MCF 10A (cell line): ENCODE measurements around the gene MARVELD1. TPM values are rescaled to one million over a fixed set of nuclear protein-coding genes. Genes with fewer than 3 reads are reported as not detected.

Source experiments
- BruUV-seq: library from RNA; stranded (reverse); fragments of 400-500 nt; replicated peaks from 2 replicates; lab custom pipeline; 2021; lab: Mats Ljungman, UMichigan
- CTCF ChIA-PET: fragments of 300-600 bp; sonication (Branson Sonifier 250); formaldehyde crosslinking; extraction: SDS; loops from one replicate; lab custom pipeline; 2021; ENCODE audit warnings: antibody characterized with exemption, inconsistent platforms; lab: Yijun Ruan, JAX
- POLR2A ChIA-PET: fragments of 300-600, 350-650 bp; sonication (Branson Sonifier 250); formaldehyde crosslinking; extraction: SDS; loops from one replicate; lab custom pipeline; 2020; ENCODE audit warnings: antibody characterized with exemption, inconsistent platforms; lab: Yijun Ruan, JAX
- DNase-seq: peaks from one replicate; pipeline ENCODE4 v3.0.0-alpha.2; 2018; ENCODE audit not compliant: unreplicated experiment
- H3K27ac Mint-ChIP-seq: one replicate; pipeline ENCODE4 v1.8.0; 2022; ENCODE audit warnings: mild to moderate bottlenecking, low read depth, mixed read lengths; ENCODE audit not compliant: unreplicated experiment
- H3K27me3 Mint-ChIP-seq: one replicate; pipeline ENCODE4 v1.8.0; 2022; ENCODE audit warnings: mixed read lengths; ENCODE audit not compliant: insufficient read depth, unreplicated experiment
- H3K36me3 Mint-ChIP-seq: one replicate; pipeline ENCODE4 v1.8.0; 2022; ENCODE audit warnings: mild to moderate bottlenecking, moderate library complexity, mixed read lengths; ENCODE audit not compliant: insufficient read depth, unreplicated experiment
- H3K4me1 Mint-ChIP-seq: one replicate; pipeline ENCODE4 v1.8.0; 2022; ENCODE audit warnings: mixed read lengths; ENCODE audit not compliant: insufficient read depth, unreplicated experiment
- H3K4me3 Mint-ChIP-seq: one replicate; pipeline ENCODE4 v1.8.0; 2022; ENCODE audit warnings: mild to moderate bottlenecking, moderate library complexity, mixed read lengths; ENCODE audit not compliant: unreplicated experiment
- H3K9me3 Mint-ChIP-seq: one replicate; pipeline ENCODE4 v1.8.0; 2022; ENCODE audit warnings: mixed read lengths; ENCODE audit not compliant: unreplicated experiment
- intact Hi-C: fragments of 100-400 bp; cut with micrococcal nuclease; formaldehyde crosslinking; loops from 2 replicates; pipeline ENCODE4 v1.14.1; 2022
- total RNA-seq: library from RNA; stranded (reverse); gene quantifications from 2 replicates; pipeline ENCODE4 v1.2.3, GENCODE V29; 2022
- TF ChIP-seq, protein P1 (sequence below): fragments of 200-600 bp; IDR thresholded peaks from one replicate; pipeline ENCODE4 v1.8.0; 2022; ENCODE audit warnings: antibody characterized with exemption, mild to moderate bottlenecking; ENCODE audit not compliant: unreplicated experiment

MARVELD1 gene
- total RNA-seq, 1 experiment from 2014 or later: 54.9 TPM

DNA sequence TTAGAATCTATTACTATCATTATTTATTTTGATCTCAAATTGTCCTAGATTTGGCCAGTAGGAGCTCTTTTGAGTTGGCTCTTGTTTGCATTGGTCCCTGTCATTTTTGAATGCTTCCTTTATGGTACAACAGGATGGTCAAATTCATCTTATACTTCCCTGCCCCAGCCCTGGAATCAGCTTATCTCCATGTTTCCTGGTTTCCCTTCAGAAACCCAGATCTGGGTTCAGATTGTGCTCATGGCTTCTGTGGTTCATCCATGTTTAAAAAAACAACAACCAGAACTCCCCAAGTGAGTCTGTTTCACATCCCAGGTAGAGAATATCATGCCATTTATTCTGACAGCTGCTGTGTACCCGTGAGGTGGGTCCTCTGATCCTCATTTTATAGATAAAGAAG, 34.0 kb downstream of the MARVELD1 start:
- DNase-seq: no peak
- intact Hi-C loops: no loop called here
- POLR2A ChIA-PET: interaction anchor here (0.7 to 1.1 kb wide), 2 partner anchors 11 to 113 kb away, joined by 3 to 5 read pairs; partner anchors contain the start of gene ZFYVE27
- CTCF ChIA-PET: interaction anchor here (0.7 to 2.1 kb wide), 7 partner anchors 12 to 122 kb away, joined by 3 to 10 read pairs (median 5); no protein-coding TSS in a partner anchor
- Mint-ChIP-seq H3K36me3 (peaks cover 67% of the 10 kb centered on the region), H3K4me3 (no peak overlapping the region), H3K4me1 (peaks cover 11% of the 10 kb centered on the region), H3K27me3 (no peaks in the 10 kb centered on the region), H3K27ac (no peak overlapping the region), H3K9me3 (no peaks in the 10 kb centered on the region)
- TF ChIP-seq, protein P1, sequence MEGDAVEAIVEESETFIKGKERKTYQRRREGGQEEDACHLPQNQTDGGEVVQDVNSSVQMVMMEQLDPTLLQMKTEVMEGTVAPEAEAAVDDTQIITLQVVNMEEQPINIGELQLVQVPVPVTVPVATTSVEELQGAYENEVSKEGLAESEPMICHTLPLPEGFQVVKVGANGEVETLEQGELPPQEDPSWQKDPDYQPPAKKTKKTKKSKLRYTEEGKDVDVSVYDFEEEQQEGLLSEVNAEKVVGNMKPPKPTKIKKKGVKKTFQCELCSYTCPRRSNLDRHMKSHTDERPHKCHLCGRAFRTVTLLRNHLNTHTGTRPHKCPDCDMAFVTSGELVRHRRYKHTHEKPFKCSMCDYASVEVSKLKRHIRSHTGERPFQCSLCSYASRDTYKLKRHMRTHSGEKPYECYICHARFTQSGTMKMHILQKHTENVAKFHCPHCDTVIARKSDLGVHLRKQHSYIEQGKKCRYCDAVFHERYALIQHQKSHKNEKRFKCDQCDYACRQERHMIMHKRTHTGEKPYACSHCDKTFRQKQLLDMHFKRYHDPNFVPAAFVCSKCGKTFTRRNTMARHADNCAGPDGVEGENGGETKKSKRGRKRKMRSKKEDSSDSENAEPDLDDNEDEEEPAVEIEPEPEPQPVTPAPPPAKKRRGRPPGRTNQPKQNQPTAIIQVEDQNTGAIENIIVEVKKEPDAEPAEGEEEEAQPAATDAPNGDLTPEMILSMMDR: no peak
- no TSS peak for BruUV-seq

DNA sequence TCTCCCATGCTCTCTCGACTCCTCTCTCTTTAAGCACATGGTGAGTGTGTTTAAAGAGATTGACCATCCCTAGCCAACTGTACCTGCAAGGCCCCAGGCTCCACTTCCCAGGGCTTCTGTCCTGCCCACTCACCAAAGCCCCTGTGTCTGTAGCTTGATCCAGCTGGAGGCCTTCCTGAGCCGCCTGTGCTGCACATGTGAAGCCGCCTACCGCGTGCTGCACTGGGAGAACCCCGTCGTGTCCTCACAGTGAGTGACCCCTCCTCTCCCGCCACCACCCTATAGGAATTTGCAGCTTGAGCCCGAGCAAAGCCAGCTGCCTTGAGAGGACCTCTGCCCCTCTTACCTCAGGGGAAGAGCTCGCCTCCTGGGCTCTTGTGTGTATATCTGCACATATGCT, 34.6 kb downstream of the MARVELD1 start:
- BruUV-seq: no TSS peak
- H3K4me3 Mint-ChIP-seq: no peak overlapping the region
- H3K36me3 Mint-ChIP-seq: peaks cover 73% of the 10 kb centered on the region
- no peak overlapping the region for H3K27ac Mint-ChIP-seq
- intact Hi-C loops: no loop called here
- peaks cover 5% of the 10 kb centered on the region for H3K4me1 Mint-ChIP-seq
- DNase-seq: no peak
- no peaks in the 10 kb centered on the region for H3K27me3 Mint-ChIP-seq
- ChIA-PET CTCF (interaction anchor here (1.4 to 3.3 kb wide), 6 partner anchors 12 to 46 kb away, joined by 3 to 13 read pairs (median 7); no protein-coding TSS in a partner anchor), POLR2A (interaction anchor here (0.9 kb wide), 1 partner anchor 138 kb away, joined by 3 read pairs; no protein-coding TSS in a partner anchor)
- H3K9me3 Mint-ChIP-seq: no peaks in the 10 kb centered on the region
- TF ChIP-seq, protein P1: no peak

GRCh38 chr10:97752956-97753355, 39.4 kb downstream of the MARVELD1 start:
- TF ChIP-seq, protein P1: no peak
- no peak overlapping the region for H3K4me3 Mint-ChIP-seq
- intact Hi-C loops: no loop called here
- BruUV-seq: no TSS peak
- H3K9me3 Mint-ChIP-seq: no peaks in the 10 kb centered on the region
- H3K36me3 Mint-ChIP-seq: peaks cover 76% of the 10 kb centered on the region
- H3K27me3 Mint-ChIP-seq: no peaks in the 10 kb centered on the region
- H3K27ac Mint-ChIP-seq: no peak overlapping the region
- POLR2A ChIA-PET: interaction anchor here (1.3 kb wide), 1 partner anchor 10 kb away, joined by 3 read pairs; no protein-coding TSS in a partner anchor
- no peak for DNase-seq
- no peaks in the 10 kb centered on the region for H3K4me1 Mint-ChIP-seq
- CTCF ChIA-PET: interaction anchor here (0.7 to 3.8 kb wide), 4 partner anchors 39 to 116 kb away, joined by 3 to 16 read pairs (median 6); no protein-coding TSS in a partner anchor

DNA sequence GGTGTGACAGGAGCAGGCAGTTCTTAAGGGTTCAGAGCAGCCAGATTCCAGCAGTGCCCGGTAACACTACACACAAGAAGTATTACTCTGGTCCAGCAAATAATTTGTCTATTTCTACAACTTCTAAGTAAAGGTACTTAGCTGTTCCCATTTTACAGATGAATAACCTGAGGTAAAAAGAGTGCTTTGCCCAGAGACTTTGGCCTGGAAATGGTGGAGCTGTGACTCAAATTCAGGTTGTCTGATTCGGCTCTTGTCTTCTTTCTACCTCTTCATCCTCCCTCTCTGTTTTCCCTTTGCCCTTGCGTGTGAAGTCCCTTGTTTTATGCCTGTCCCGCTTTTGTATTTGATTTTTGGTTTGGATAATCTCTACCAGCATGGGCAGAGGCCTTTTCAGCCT, 41.2 kb downstream of the MARVELD1 start:
- H3K9me3 Mint-ChIP-seq: no peaks in the 10 kb centered on the region
- ChIA-PET CTCF (interaction anchor here (0.6 to 2.7 kb wide), 5 partner anchors 11 to 220 kb away, joined by 3 to 14 read pairs (median 3); no protein-coding TSS in a partner anchor), POLR2A (interaction anchor here (0.7 kb wide), 1 partner anchor 77 kb away, joined by 3 read pairs; no protein-coding TSS in a partner anchor)

More for the DNA sequence above, 41.2 kb downstream of the MARVELD1 start:
- TF ChIP-seq, protein P1: no peak
- DNase-seq: no peak
- no peak overlapping the region for H3K27ac Mint-ChIP-seq
- H3K4me1 Mint-ChIP-seq: no peaks in the 10 kb centered on the region
- peaks cover 83% of the 10 kb centered on the region for H3K36me3 Mint-ChIP-seq
- no peaks in the 10 kb centered on the region for H3K27me3 Mint-ChIP-seq
- H3K4me3 Mint-ChIP-seq: no peak overlapping the region
- BruUV-seq: no TSS peak
- intact Hi-C loops: no loop called here
